ENCODE results near the gene ACTR5.
A peak's percentile ranks its signal among the peaks of the same experiment; 100 is the strongest.

The ACTR5 gene

DNA sequence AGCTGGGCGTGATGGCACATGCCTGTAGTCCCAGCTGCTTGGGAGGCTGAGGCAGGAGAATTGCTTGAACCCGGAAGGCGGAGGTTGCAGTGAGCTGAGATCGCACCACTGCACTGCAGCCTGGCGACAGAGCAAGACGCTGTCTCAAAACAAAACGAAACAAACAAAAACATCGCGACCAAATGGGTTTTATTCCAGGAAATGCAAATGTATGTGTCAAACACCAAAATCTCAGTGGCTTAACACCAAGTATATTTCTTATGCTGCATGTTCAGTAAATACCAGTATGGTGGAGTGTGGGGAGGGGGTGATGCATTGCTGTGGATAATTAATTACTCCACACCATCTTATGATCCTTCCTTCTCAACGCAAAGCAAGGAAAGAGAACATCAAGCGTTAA lies 28.1 kb downstream of the ACTR5 start (continued):
- TF ChIP-seq, protein P1, sequence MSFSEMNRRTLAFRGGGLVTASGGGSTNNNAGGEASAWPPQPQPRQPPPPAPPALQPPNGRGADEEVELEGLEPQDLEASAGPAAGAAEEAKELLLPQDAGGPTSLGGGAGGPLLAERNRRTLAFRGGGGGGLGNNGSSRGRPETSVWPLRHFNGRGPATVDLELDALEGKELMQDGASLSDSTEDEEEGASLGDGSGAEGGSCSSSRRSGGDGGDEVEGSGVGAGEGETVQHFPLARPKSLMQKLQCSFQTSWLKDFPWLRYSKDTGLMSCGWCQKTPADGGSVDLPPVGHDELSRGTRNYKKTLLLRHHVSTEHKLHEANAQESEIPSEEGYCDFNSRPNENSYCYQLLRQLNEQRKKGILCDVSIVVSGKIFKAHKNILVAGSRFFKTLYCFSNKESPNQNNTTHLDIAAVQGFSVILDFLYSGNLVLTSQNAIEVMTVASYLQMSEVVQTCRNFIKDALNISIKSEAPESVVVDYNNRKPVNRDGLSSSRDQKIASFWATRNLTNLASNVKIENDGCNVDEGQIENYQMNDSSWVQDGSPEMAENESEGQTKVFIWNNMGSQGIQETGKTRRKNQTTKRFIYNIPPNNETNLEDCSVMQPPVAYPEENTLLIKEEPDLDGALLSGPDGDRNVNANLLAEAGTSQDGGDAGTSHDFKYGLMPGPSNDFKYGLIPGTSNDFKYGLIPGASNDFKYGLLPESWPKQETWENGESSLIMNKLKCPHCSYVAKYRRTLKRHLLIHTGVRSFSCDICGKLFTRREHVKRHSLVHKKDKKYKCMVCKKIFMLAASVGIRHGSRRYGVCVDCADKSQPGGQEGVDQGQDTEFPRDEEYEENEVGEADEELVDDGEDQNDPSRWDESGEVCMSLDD (tag by site-specific recombination; IDR thresholded peaks at IDR 0.05) = no peak
- TF ChIP-seq ZNF433 (tag by site-specific recombination; IDR thresholded peaks at IDR 0.05; ENCODE audit: low read depth) (no peak), ZNF596 (tag by site-specific recombination; IDR thresholded peaks at IDR 0.05) (no peak), ZBTB48 (tag by site-specific recombination; IDR thresholded peaks at IDR 0.05) (no peak), ZNF510 (tag by site-specific recombination; IDR thresholded peaks at IDR 0.05; ENCODE audit: insufficient replicate concordance) (no peak), ZNF785 (tag by site-specific recombination; IDR thresholded peaks at IDR 0.05) (no peak)

DNA sequence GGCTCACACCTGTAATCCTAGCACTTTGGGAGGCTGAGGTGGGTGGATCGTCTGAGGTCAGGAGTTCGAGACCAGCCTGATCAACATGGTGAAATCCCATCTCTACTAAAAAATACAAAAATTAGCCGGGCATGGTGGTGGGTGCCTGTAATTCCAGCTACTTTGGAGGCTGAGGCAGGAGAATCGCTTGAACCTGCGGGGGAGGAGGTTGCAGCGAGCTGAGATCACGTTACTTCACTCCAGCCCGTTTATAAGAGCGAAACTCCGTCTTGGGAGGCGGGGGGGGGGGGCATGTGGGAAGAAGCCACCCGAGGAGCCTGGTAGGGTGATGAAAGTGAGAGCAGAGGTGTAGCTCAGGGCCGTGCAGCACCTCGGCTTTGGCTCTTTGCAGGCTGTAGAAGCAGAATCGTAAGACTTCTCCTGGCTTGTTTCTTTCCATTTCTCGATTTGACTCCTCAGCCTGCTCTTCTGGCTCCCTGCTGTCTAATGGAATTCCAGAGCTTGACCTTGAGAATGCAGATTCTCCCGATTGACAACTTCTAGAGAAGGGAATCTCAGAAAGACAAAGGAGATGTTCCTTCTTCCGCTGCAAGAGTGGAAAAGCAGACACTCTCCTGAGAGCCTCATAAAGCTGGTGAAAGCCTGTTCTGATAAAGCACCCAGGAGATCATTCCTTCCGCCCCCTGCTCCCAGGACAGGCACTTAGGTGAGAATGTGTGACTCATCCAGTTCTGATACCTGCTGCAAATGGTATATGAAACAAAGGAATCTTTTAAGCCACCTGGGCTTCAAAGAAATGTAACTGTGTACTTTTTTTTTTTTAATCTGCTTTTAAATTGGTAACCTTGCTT lies 31.2 kb downstream of the ACTR5 start:
- CTCF ChIA-PET = interaction anchor here (0.6 to 1.4 kb wide), 5 partner anchors 11 to 195 kb away, joined by 3 to 10 read pairs (median 4); no protein-coding TSS in a partner anchor
- Histone ChIP-seq H3K4me1 (ENCODE audit: control insufficient read depth, insufficient read depth, low read length) (no peaks in the 10 kb centered on the region), H3K9me3 (ENCODE audit: control insufficient read depth, insufficient read depth, low read depth, low read length) (no peaks in the 10 kb centered on the region), H3K36me3 (ENCODE audit: control insufficient read depth in 2 of 2, insufficient read depth in 1 of 2, low read length in 2 of 2) (no peaks in the 10 kb centered on the region; a peak in 1 of 3 replicates), H3K27ac (ENCODE audit: extremely low read depth, low read depth, low read length) (no peak overlapping the region), H3K4me3 (ENCODE audit: low read depth, low read length) (no peak overlapping the region)
- POLR2A ChIA-PET = no interaction called here
- TF ChIP-seq ZNF707 (tag by site-specific recombination; IDR thresholded peaks at IDR 0.05) (no peak), ZBTB17 (tag by site-specific recombination; IDR thresholded peaks at IDR 0.05) (peak; percentile 82), PRDM1 (tag by site-specific recombination; IDR thresholded peaks at IDR 0.05) (peak; percentile 66), ZFHX2 (tag by site-specific recombination; conservative IDR thresholded peaks at IDR 0.05) (peak; percentile 67), ZNF341 (tag by site-specific recombination; IDR thresholded peaks at IDR 0.05; ENCODE audit: low read depth) (no peak), EGR2 (tag by site-specific recombination; IDR thresholded peaks at IDR 0.05; ENCODE audit: low read depth) (peak; percentile 71), IKZF3 (tag by site-specific recombination; IDR thresholded peaks at IDR 0.05) (0 out of 2 replicates have a peak, but pooled peaks have one; percentile 36)
- TF ChIP-seq, protein P2, sequence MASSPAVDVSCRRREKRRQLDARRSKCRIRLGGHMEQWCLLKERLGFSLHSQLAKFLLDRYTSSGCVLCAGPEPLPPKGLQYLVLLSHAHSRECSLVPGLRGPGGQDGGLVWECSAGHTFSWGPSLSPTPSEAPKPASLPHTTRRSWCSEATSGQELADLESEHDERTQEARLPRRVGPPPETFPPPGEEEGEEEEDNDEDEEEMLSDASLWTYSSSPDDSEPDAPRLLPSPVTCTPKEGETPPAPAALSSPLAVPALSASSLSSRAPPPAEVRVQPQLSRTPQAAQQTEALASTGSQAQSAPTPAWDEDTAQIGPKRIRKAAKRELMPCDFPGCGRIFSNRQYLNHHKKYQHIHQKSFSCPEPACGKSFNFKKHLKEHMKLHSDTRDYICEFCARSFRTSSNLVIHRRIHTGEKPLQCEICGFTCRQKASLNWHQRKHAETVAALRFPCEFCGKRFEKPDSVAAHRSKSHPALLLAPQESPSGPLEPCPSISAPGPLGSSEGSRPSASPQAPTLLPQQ (tag by site-specific recombination; IDR thresholded peaks at IDR 0.05) = no peak

DNA sequence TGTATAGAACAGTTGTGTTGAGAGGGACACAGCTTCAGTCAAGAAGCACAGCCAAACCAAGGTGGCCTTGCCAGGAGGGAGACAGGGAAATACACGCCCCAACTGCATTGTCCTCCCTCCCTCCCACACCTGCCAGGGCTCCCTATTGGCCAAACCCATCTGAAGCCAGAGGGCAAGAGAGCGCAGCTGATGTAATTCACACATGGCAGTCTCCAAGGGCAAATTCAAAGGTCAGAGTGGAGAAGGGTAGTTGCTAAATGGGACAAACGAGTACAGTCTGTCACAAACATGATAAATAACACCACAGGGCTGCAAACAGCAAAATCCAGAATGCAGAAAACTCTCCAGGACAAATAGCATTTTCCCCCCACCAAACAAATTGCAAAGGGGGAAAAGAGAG lies 34.0 kb downstream of the ACTR5 start:
- TF ChIP-seq ZNF610 (tag by site-specific recombination; IDR thresholded peaks at IDR 0.05; ENCODE audit: borderline replicate concordance) (no peak), ZNF747 (tag by site-specific recombination; IDR thresholded peaks at IDR 0.05) (no peak), ZNF169 (tag by site-specific recombination; IDR thresholded peaks at IDR 0.05) (no peak), SP7 (tag by site-specific recombination; IDR thresholded peaks at IDR 0.05) (no peak), ZNF16 (tag by site-specific recombination; IDR thresholded peaks at IDR 0.05; ENCODE audit: low read depth) (peak; percentile 84)
- TF ChIP-seq, protein P3, sequence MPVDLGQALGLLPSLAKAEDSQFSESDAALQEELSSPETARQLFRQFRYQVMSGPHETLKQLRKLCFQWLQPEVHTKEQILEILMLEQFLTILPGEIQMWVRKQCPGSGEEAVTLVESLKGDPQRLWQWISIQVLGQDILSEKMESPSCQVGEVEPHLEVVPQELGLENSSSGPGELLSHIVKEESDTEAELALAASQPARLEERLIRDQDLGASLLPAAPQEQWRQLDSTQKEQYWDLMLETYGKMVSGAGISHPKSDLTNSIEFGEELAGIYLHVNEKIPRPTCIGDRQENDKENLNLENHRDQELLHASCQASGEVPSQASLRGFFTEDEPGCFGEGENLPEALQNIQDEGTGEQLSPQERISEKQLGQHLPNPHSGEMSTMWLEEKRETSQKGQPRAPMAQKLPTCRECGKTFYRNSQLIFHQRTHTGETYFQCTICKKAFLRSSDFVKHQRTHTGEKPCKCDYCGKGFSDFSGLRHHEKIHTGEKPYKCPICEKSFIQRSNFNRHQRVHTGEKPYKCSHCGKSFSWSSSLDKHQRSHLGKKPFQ (tag by site-specific recombination; IDR thresholded peaks at IDR 0.05) = no peak
- TF ChIP-seq, protein P4, sequence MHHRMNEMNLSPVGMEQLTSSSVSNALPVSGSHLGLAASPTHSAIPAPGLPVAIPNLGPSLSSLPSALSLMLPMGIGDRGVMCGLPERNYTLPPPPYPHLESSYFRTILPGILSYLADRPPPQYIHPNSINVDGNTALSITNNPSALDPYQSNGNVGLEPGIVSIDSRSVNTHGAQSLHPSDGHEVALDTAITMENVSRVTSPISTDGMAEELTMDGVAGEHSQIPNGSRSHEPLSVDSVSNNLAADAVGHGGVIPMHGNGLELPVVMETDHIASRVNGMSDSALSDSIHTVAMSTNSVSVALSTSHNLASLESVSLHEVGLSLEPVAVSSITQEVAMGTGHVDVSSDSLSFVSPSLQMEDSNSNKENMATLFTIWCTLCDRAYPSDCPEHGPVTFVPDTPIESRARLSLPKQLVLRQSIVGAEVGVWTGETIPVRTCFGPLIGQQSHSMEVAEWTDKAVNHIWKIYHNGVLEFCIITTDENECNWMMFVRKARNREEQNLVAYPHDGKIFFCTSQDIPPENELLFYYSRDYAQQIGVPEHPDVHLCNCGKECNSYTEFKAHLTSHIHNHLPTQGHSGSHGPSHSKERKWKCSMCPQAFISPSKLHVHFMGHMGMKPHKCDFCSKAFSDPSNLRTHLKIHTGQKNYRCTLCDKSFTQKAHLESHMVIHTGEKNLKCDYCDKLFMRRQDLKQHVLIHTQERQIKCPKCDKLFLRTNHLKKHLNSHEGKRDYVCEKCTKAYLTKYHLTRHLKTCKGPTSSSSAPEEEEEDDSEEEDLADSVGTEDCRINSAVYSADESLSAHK (tag by site-specific recombination; IDR thresholded peaks at IDR 0.05) = no peak
- Histone ChIP-seq H3K36me3 (ENCODE audit: control insufficient read depth in 2 of 2, insufficient read depth in 1 of 2, low read length in 2 of 2) (no peaks in the 10 kb centered on the region), H3K4me1 (ENCODE audit: control insufficient read depth, insufficient read depth, low read length) (no peaks in the 10 kb centered on the region), H3K27ac (ENCODE audit: extremely low read depth, low read depth, low read length) (no peak overlapping the region), H3K9me3 (ENCODE audit: control insufficient read depth, insufficient read depth, low read depth, low read length) (no peaks in the 10 kb centered on the region), H3K4me3 (ENCODE audit: low read depth, low read length) (no peak overlapping the region)
- POLR2A ChIA-PET = no interaction called here
- CTCF ChIA-PET = interaction anchor here (0.7 to 1.6 kb wide), 2 partner anchors 8 to 183 kb away, joined by 3 to 7 read pairs; no protein-coding TSS in a partner anchor

Measured in HEK293 (cell line).